PC-3 (cell line): ENCODE measurements around the gene UNC13A. TPM values are rescaled to one million over a fixed set of nuclear protein-coding genes. Genes with fewer than 3 reads are reported as not detected.
A peak's percentile ranks its signal among the peaks of the same experiment; 100 is the strongest.

Experiments used
- ATAC-seq: fragments of 200-7000 bp; cut with Tn5 transposase; 2 replicates; pipeline ENCODE4 v1.9.1; 2020; ENCODE audit warnings: mild to moderate bottlenecking, moderate library complexity
- BruUV-seq: library from RNA; stranded (reverse); fragments of 400-500 nt; replicated peaks from 2 replicates; lab custom pipeline; 2021; lab: Mats Ljungman, UMichigan
- CTCF ChIA-PET: fragments of 300-600 bp; sonication (Branson Sonifier 250); formaldehyde crosslinking; loops from one replicate; lab custom pipeline; 2022; ENCODE audit warnings: antibody characterized with exemption; lab: Charles Lee
- POLR2A ChIA-PET: fragments of 300-600 bp; sonication (Branson Sonifier 250); formaldehyde crosslinking; loops from one replicate; lab custom pipeline; 2022; ENCODE audit warnings: antibody characterized with exemption; ENCODE audit not compliant: unreplicated experiment; lab: Charles Lee
- DNase-seq: peaks from one replicate; pipeline ENCODE4 v3.0.0-alpha.2; 2015
- H2AFZ ChIP-seq: fragments of 300-600 bp; sonication (generic); 2 replicates; pipeline ENCODE4 v1.6.0; 2016; ENCODE audit warnings: antibody characterized with exemption, low read length
- H3F3A ChIP-seq: fragments of 300-600 bp; sonication (generic); one replicate; pipeline ENCODE4 v1.6.0; 2017; ENCODE audit warnings: antibody characterized with exemption, low read length, control low read depth, mild to moderate bottlenecking; ENCODE audit not compliant: unreplicated experiment
- H3K27ac ChIP-seq: fragments of 300-600 bp; sonication (generic); 2 replicates; pipeline ENCODE4 v1.5.1; 2016; ENCODE audit warnings: mild to moderate bottlenecking, low read length
- H3K27me3 ChIP-seq: fragments of 300-600 bp; sonication (generic); 2 replicates; pipeline ENCODE4 v1.6.1; 2016; ENCODE audit warnings: low read length, mixed read lengths
- H3K36me3 ChIP-seq: fragments of 300-600 bp; sonication (generic); 2 replicates; pipeline ENCODE4 v1.6.1; 2016; ENCODE audit warnings: low read depth, mixed run types, low read length, mixed read lengths
- H3K4me1 ChIP-seq: fragments of 300-600 bp; sonication (generic); 2 replicates; pipeline ENCODE4 v1.5.1; 2016; ENCODE audit warnings: low read length; ENCODE audit not compliant: insufficient read depth
- H3K4me2 ChIP-seq: fragments of 300-600 bp; sonication (generic); 2 replicates; pipeline ENCODE4 v1.6.0; 2016; ENCODE audit warnings: low read length
- H3K4me3 ChIP-seq: fragments of 300-600 bp; sonication (generic); 2 replicates; pipeline ENCODE4 v1.5.1; 2016; ENCODE audit warnings: mild to moderate bottlenecking, low read length, mixed read lengths
- H3K79me2 ChIP-seq: fragments of 300-600 bp; sonication (generic); 2 replicates; pipeline ENCODE4 v1.6.1; 2017; ENCODE audit warnings: low read length, mixed read lengths
- H3K9ac ChIP-seq: fragments of 300-600 bp; sonication (generic); 2 replicates; pipeline ENCODE4 v1.6.0; 2016; ENCODE audit warnings: mild to moderate bottlenecking, low read length
- H3K9me2 ChIP-seq: fragments of 300-600 bp; sonication (generic); replicated peaks from 2 replicates; pipeline ENCODE4 v1.6.1; 2016; ENCODE audit warnings: mixed run types, low read length, mixed read lengths
- H3K9me3 ChIP-seq: fragments of 300-600 bp; sonication (generic); 2 replicates; pipeline ENCODE4 v1.6.1; 2016; ENCODE audit warnings: low read length, mixed read lengths
- H4K20me1 ChIP-seq: fragments of 300-600 bp; sonication (generic); 2 replicates; pipeline ENCODE4 v1.6.1; 2016; ENCODE audit warnings: low read length, mixed read lengths
- CTCF ChIP-seq: fragments of 300-600 bp; sonication (generic); conservative IDR thresholded peaks from 2 replicates; pipeline ENCODE4 v1.5.1; 2017; ENCODE audit warnings: antibody characterized with exemption, low read depth, mild to moderate bottlenecking, low read length
- EZH2 ChIP-seq: fragments of 300-600 bp; sonication (generic); IDR thresholded peaks from one replicate; pipeline ENCODE4 v1.6.1; 2017; ENCODE audit warnings: antibody characterized with exemption, mild to moderate bottlenecking, low read length; ENCODE audit not compliant: unreplicated experiment
- EZH2phosphoT487 ChIP-seq: fragments of 300-600 bp; sonication (generic); IDR thresholded peaks from 2 replicates; pipeline ENCODE4 v1.6.1; 2018; ENCODE audit warnings: mild to moderate bottlenecking, antibody characterized with exemption, low read length, borderline replicate concordance
- intact Hi-C: fragments of 100-400 bp; cut with micrococcal nuclease; formaldehyde crosslinking; loops from 2 replicates; pipeline ENCODE4 v1.9.0; 2023
- total RNA-seq: library from RNA; depleted of rRNA; stranded (reverse); fragments of >200 nt; gene quantifications from 2 replicates; pipeline ENCODE4 v1.2.3, GENCODE V29; 2014

Gene UNC13A
- total RNA-seq, 1 experiment from 2014 or later: not detected

GRCh38 chr19:17722655-17723240, 34.6 kb upstream of the UNC13A start:
- Histone ChIP-seq H3K36me3 (peaks cover 6% of the 10 kb centered on the region; the same call in 1 of the 2 replicates), H3K27me3 (no peaks in the 10 kb centered on the region), H3K4me2 (no peak overlapping the region), H2AFZ (no peak overlapping the region), H4K20me1 (peaks cover 14% of the 10 kb centered on the region; the same call in 1 of the 2 replicates), H3K9ac (no peak overlapping the region), H3K4me1 (peaks cover 25% of the 10 kb centered on the region), H3K79me2 (peaks cover 24% of the 10 kb centered on the region), H3K9me2 (no peaks in the 10 kb centered on the region), H3F3A (no peaks in the 10 kb centered on the region), H3K27ac (no peak overlapping the region), H3K4me3 (no peak overlapping the region), H3K9me3 (no peaks in the 10 kb centered on the region)
- intact Hi-C loops: no loop called here
- CTCF ChIA-PET: no interaction called here
- ATAC-seq: no peak
- POLR2A ChIA-PET: no interaction called here
- TF ChIP-seq CTCF: no peak
- TF ChIP-seq EZH2phosphoT487: no peak
- TF ChIP-seq EZH2: no peak
- no TSS peak for BruUV-seq
- no peak for DNase-seq

GRCh38 chr19:17721821-17722220, 33.7 kb upstream of the UNC13A start:
- no peak for TF ChIP-seq EZH2phosphoT487
- no peak for TF ChIP-seq EZH2
- TF ChIP-seq CTCF: no peak
- Histone ChIP-seq H3K79me2 (peaks cover 24% of the 10 kb centered on the region), H3K27ac (no peak overlapping the region), H3K4me2 (peak overlapping the region; percentile 97; the same call in 1 of the 2 replicates), H4K20me1 (peaks cover 14% of the 10 kb centered on the region; the same call in 1 of the 2 replicates), H3K4me3 (no peak overlapping the region), H3K36me3 (peaks cover 6% of the 10 kb centered on the region; the same call in 1 of the 2 replicates), H3K27me3 (no peaks in the 10 kb centered on the region), H3K9ac (no peak overlapping the region), H3K4me1 (peaks cover 25% of the 10 kb centered on the region), H3K9me2 (no peaks in the 10 kb centered on the region), H3F3A (no peaks in the 10 kb centered on the region), H2AFZ (no peak overlapping the region), H3K9me3 (no peaks in the 10 kb centered on the region)
- CTCF ChIA-PET: no interaction called here
- ATAC-seq: peak; percentile 37; the same call in 1 of the 2 replicates
- BruUV-seq: no TSS peak
- POLR2A ChIA-PET: no interaction called here
- peak; percentile 19 for DNase-seq
- intact Hi-C loops: no loop called here

GRCh38 chr19:17721111-17721628, 33.0 kb upstream of the UNC13A start:
- Histone ChIP-seq H3K79me2 (peaks cover 24% of the 10 kb centered on the region), H3K4me3 (peak overlapping the region; percentile 99; the same call in 1 of the 2 replicates), H4K20me1 (peaks cover 14% of the 10 kb centered on the region; the same call in 1 of the 2 replicates), H3K36me3 (peaks cover 5% of the 10 kb centered on the region; the same call in 1 of the 2 replicates), H3K27ac (no peak overlapping the region), H3K9me3 (no peaks in the 10 kb centered on the region), H3K9me2 (no peaks in the 10 kb centered on the region), H2AFZ (no peak overlapping the region), H3F3A (no peaks in the 10 kb centered on the region), H3K27me3 (no peaks in the 10 kb centered on the region), H3K9ac (no peak overlapping the region), H3K4me2 (peak overlapping the region; percentile 97), H3K4me1 (peaks cover 25% of the 10 kb centered on the region)
- intact Hi-C loops: no loop called here
- no TSS peak for BruUV-seq
- no peak for TF ChIP-seq CTCF
- TF ChIP-seq EZH2: no peak
- TF ChIP-seq EZH2phosphoT487: no peak
- ChIA-PET CTCF (no interaction called here), POLR2A (no interaction called here)
- ATAC-seq: no peak
- no peak for DNase-seq
